DMS 273 (cell line): ENCODE data around the gene UCN.
"Not testable (repeated sequence)": the region's sequence is repeated elsewhere in the genome, so short reads cannot be mapped to it uniquely, and the experiment has no call there.

ENCODE experiments used
- DNase-seq: peaks from one replicate; lab custom pipeline; 2025; ENCODE audit not compliant: unreplicated experiment; lab: John Stamatoyannopoulos, UW

UCN gene

DNA sequence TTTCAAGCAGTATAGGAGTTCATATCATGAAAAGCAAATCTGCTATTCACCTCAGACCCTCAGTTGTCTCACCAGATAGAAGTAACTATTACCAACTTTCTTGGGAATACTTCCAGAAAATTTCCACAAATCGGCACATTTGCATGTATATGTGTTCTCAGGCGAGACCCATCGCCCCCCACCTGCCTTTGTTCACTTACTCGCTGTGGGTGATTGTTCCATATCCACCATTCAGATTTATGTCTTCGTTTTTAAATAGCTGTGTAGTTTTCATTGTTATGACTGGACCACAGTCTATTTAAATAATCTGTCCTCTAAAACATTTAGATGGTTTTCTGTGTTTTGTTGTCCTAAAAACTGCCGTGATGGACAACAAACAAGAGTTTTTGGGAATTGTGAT is 22.8 kb downstream of the UCN start:
- DNase-seq, result no peak

- no peak for DNase-seq
Observed at GRCh38 chr2:27284996-27285395, 23.2 kb downstream of the UCN start.

- DNase-seq, result peak; percentile 63
Observed at GRCh38 chr2:27282892-27283291, 25.4 kb downstream of the UCN start.

- no peak for DNase-seq
Observed at GRCh38 chr2:27281855-27282559, 26.2 kb downstream of the UCN start, which contains the start of gene TRIM54. Gene TRIM54, plus strand, starts transcription at chr2:27282429. Its CDS starts 303 bp downstream, at chr2:27282732.

GRCh38 chr2:27281442-27281841 is 26.8 kb downstream of the UCN start:
- no peak for DNase-seq

- no peak for DNase-seq
Observed at GRCh38 chr2:27280826-27281225, 27.4 kb downstream of the UCN start.

DNA sequence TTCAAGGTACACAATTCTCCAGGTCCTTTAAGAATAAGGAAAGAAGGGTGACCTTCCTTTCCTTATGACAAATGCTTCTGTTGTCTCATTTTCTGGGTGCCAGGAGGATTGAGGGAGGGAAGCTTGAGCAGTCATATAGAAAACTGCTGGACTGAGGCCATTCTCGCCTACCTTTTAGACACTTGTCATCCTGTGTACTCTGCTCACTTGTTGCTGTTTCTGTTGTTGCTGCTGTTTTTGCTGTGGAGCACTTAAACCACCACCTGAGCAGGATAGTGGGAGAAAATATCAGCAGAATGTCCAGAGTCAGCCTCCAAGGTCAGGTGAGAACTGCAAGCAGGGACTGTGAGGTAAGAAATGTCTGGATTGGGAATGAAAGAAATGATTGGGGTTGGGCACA is 30.2 kb downstream of the UCN start:
- DNase-seq, result no peak

DNA sequence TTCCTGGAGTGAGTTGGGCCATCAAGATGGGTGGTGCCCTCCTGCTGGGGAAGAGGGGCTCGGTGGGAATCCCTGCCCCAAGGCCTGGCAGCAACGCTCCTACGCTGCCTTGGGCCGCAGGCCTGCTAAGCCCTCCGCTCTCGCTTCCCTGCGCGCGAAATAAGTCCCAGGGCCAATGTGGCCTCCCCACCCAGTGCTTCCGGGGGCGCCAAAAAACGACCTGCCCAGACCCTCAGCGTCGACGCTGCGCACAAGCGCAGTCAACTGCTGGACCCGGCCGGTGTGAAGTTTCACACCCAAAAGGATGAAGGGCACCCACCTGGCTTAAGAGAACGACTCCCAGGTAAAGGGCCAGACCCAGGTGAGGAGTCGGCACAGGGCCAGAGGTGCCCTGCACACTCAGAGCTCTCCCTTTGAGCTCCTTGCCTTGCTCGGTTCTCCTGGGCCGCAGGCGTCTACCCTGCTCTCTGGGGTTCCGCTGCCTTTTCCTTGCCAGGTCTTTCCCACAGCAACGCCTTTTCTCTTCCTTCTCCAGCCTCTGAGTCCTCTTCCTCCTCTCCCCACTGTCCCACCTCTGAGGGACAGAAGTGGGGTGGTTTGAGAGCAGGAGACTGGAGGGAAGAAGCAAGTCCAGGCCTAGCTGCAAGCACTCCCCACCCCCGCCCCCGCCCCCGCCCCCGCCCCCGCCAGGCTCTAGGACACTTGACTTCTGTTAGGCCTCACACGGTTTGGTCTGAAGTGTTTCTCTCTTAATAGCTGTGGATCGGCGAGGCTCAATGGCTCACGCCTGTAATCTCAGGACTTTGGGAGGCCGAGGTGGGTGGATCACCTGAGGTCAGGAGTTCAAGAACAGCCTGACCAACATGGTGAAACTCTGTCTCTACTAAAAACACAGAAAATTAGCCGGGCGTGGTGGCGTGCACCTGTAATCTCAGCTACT is 32.8 kb downstream of the UCN start, which contains the start of gene DNAJC5G:
Gene DNAJC5G, plus strand, starts transcription at position 223 of the 940 bp plus-strand sequence. CDS start 1,296 bp downstream, outside the sequence.
- no peak for DNase-seq

GRCh38 chr2:27272537-27273522 is 35.4 kb downstream of the UCN start:
- peak; percentile 32 for DNase-seq

DNA sequence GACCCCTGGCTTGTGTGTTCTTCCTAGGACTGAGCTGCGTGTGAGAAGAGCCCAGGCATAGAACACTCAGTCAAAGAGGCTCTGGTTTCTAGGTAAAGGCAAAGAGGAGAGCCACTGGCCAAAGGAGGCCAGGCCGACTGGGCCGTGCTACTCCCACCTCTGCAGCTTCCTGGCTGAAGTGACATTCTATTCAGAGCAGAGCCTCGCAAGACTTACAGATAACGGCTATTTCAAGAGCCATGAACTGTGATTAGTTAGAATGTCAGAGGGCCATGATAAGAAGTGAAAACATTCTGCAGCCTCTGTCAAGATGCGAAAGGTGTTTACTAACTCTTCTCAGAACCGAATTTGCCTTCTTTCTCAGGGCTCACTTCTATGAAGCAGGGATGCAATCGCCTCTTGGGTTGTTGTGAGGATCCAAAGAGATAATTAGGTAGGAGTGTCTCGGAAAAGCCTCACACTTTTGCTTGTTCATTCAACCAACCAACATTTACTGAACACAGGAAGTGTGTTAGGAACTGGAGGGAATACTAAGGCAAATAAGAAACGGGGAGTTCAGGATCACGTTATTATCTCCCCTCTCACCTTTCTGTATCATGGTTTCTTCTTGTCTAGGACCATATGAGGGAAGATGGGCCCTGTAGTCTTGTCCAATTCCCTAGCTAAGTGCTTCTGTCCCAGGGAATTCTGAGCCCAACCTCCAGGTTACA is 36.5 kb downstream of the UCN start:
- no peak for DNase-seq

GRCh38 chr2:27270670-27271069 is 37.6 kb downstream of the UCN start:
- no peak for DNase-seq

DNA sequence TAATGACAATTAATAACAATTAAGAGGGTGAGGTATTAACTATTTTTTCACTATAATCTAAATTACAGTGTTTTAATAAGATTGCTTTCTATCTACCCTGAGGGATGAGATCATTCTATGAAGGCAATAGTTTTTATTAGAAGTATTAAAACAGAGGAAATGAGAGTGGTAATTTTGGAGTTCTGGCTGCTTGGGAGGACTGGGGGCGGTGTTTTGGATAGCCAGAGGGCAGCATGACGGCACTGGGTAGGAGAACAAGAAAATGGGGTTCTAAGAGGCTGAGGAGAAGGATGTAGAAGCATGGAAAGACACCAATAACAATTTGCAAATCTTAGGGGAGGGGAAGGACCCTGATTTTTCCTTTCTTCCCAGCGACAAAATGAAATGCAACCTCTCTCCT is 38.1 kb downstream of the UCN start:
- DNase-seq, result no peak

DNA sequence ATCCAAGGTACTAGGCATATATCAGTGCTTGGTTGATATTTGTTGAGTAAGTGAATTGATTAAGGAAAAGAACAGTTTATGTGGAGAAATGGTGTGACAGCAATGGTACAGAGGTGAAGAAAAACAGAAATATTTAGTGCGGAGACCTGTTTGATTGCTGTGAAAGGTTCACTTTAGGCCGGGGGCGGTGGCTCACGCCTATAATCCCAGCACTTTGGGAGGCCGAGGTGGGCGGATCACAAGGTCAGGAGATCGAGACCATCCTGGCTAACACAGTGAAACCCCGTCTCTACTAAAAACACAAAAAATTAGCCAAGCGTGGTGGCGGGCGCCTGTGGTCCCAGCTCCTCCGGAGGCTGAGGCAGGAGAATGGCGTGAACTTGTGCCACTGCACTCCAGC is 39.9 kb downstream of the UCN start:
- not testable (repeated sequence) for DNase-seq

GRCh38 chr2:27265536-27265870 is 42.7 kb downstream of the UCN start:
- DNase-seq, result no peak

GRCh38 chr2:27264753-27265535 is 43.3 kb downstream of the UCN start:
- DNase-seq, result peak; percentile 93

DNA sequence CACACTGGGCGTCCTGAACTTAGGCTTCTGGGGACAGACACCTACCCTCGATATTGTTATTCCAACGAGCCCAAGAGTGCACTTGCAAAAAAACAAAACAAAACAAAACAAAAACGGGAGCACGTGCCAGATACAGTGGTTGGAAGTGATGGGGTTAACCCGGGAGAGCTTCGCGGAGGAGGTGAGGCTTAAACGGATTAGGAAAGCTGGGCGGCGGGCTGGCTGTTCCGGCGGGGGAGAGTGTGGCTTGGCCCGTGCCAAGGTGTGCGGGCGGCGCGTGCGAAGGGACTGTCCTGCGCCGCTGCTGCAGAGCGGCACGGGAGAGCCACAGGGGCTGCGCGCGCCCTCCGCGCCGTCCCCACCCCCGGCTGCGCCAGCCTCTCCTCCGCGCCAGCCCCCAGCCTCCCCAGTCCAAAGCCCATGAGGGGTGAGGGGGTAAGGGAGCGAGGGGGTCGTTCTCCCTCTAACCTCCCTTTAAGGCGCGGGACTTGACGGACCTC is 43.9 kb downstream of the UCN start:
- DNase-seq, result peak; percentile 52

GRCh38 chr2:27263287-27264252 is 44.7 kb downstream of the UCN start:
- peak; percentile 52 for DNase-seq
